Calu3 (cell line): ENCODE measurements around the gene EFCC1. TPM values are rescaled to one million over a fixed set of nuclear protein-coding genes. Genes with fewer than 3 reads are reported as not detected.

Source experiments
- BruUV-seq: library from RNA; stranded (reverse); fragments of 400-500 nt; replicated peaks from 2 replicates; lab custom pipeline; 2021; lab: Mats Ljungman, UMichigan
- CTCF ChIA-PET: fragments of 300-600 bp; sonication (Branson Sonifier 250); formaldehyde crosslinking; loops from one replicate; lab custom pipeline; 2022; ENCODE audit warnings: antibody characterized with exemption; lab: Charles Lee
- DNase-seq: peaks from one replicate; pipeline ENCODE4 v3.0.0; 2022
- H3K27ac Mint-ChIP-seq: one replicate; pipeline ENCODE4 v1.8.0; 2022; ENCODE audit warnings: mixed read lengths; ENCODE audit not compliant: unreplicated experiment
- H3K27me3 Mint-ChIP-seq: one replicate; pipeline ENCODE4 v1.8.0; 2022; ENCODE audit warnings: mixed read lengths; ENCODE audit not compliant: unreplicated experiment
- H3K36me3 Mint-ChIP-seq: one replicate; pipeline ENCODE4 v1.8.0; 2022; ENCODE audit warnings: mild to moderate bottlenecking, moderate library complexity, mixed read lengths; ENCODE audit not compliant: insufficient read depth, unreplicated experiment
- H3K4me1 Mint-ChIP-seq: one replicate; pipeline ENCODE4 v1.8.0; 2022; ENCODE audit warnings: mild to moderate bottlenecking, low read depth, mixed read lengths; ENCODE audit not compliant: unreplicated experiment
- H3K4me3 Mint-ChIP-seq: one replicate; pipeline ENCODE4 v1.8.0; 2022; ENCODE audit warnings: mild to moderate bottlenecking, low read depth, moderate library complexity, mixed read lengths; ENCODE audit not compliant: unreplicated experiment
- H3K9me3 Mint-ChIP-seq: one replicate; pipeline ENCODE4 v1.8.0; 2022; ENCODE audit warnings: low read depth, mixed read lengths; ENCODE audit not compliant: unreplicated experiment
- CTCF ChIP-seq: fragments of 200-600 bp; IDR thresholded peaks from one replicate; pipeline ENCODE4 v1.8.0; 2022; ENCODE audit warnings: antibody characterized with exemption; ENCODE audit not compliant: unreplicated experiment
- intact Hi-C: fragments of 100-400 bp; cut with micrococcal nuclease; formaldehyde crosslinking; loops from one replicate; pipeline ENCODE4 v1.10.0; 2022; ENCODE audit not compliant: unreplicated experiment
- total RNA-seq: library from RNA; stranded (reverse); gene quantifications from 2 replicates; pipeline ENCODE4 v1.2.3, GENCODE V29; 2022

Gene EFCC1
- total RNA-seq, 1 experiment from 2014 or later = not detected

DNA sequence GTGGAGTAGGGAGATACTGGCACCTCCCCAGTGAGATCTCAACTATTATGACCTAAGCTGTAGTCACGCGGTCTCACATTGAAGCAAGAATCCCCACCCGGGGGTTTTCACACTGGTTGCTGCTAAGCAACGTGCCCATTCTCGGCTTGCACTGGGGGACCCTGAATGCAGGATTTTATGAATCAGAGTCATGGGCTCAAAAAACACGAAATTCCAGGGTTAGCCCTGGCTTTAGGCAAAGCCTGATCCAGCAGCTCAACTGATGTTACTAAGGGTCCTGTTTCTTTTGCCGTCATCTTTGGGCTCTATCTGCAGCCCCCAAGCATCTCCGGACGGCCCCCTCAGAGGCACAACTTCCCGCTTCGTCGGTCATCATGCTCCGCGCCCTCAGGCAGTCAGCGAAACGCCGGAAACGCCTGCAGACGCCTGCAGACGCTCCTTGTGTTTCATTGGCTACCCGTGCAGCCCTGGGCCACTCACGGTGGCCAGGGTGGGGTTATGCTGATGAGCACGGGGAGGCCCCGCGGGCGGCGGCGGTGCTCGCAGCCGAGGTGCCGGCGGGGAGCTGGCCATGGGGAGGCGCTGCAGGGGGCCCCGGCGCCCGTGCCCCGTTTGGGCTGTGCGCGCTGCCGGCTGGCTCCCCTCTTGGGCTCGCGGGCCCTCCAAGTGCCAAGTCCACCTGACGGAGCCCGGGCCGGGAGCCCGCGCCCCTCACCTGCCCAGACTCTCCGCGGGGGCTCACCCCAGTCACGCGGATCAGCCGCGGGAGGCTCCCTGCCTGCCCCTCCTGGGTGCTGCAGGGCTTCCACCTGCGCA is 25.8 kb downstream of the EFCC1 start:
- CTCF ChIA-PET = interaction anchor here (0.6 to 3.8 kb wide), 8 partner anchors 10 to 198 kb away, joined by 3 to 30 read pairs (median 4); no protein-coding TSS in a partner anchor
- H3K9me3 Mint-ChIP-seq = no peaks in the 10 kb centered on the region
- BruUV-seq = TSS peak; percentile 45

GRCh38 chr3:129027544-129027880 is 26.4 kb downstream of the EFCC1 start:
- H3K36me3 Mint-ChIP-seq = peaks cover 4% of the 10 kb centered on the region

More for the DNA sequence above, 25.8 kb downstream of the EFCC1 start:
- Mint-ChIP-seq H3K36me3 (peaks cover 4% of the 10 kb centered on the region), H3K27ac (peak overlapping the region; percentile 17), H3K4me3 (peak overlapping the region; percentile 44), H3K4me1 (peaks cover 8% of the 10 kb centered on the region), H3K27me3 (peaks cover 51% of the 10 kb centered on the region)
- DNase-seq = peak; percentile 96
- intact Hi-C loops = loop anchor here (10.0 kb wide), 1 partner anchor 68 kb away; no protein-coding TSS in a partner anchor
- peak; percentile 86 for TF ChIP-seq CTCF

DNA sequence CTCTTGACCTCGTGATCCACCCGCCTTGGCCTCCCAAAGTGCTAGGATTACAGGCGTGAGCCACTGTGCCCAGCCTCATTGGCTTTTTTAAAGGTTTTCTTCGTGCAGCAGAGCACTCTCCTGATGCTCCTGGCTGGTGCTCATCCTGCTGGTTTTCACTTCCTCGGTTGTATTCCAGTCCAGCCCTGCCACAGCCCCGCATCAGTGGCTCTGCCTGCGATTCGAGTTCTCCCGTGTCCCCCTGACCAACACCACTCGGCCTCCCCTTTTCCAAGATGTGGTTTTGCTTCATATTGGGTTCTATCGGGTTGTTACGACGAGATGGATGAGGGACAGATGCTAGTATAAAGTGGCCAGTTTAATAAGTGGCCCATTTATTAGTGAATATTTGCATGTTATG is 27.8 kb downstream of the EFCC1 start:
- CTCF ChIA-PET = no interaction called here
- no peak overlapping the region for H3K4me3 Mint-ChIP-seq
- no peak for DNase-seq
- H3K4me1 Mint-ChIP-seq = peaks cover 8% of the 10 kb centered on the region
- TF ChIP-seq CTCF = no peak
- H3K9me3 Mint-ChIP-seq = no peaks in the 10 kb centered on the region
- intact Hi-C loops = loop anchor here (10.0 kb wide), 1 partner anchor 66 kb away; no protein-coding TSS in a partner anchor
- peaks cover 45% of the 10 kb centered on the region for H3K27me3 Mint-ChIP-seq
- BruUV-seq = no TSS peak
- no peak overlapping the region for H3K27ac Mint-ChIP-seq
- peaks cover 4% of the 10 kb centered on the region for H3K36me3 Mint-ChIP-seq

More at GRCh38 chr3:129027544-129027880, 26.4 kb downstream of the EFCC1 start:
- DNase-seq = no peak
- Mint-ChIP-seq H3K9me3 (no peaks in the 10 kb centered on the region), H3K4me3 (peak overlapping the region; percentile 44), H3K4me1 (peaks cover 8% of the 10 kb centered on the region), H3K27me3 (peaks cover 45% of the 10 kb centered on the region), H3K27ac (no peak overlapping the region)
- CTCF ChIA-PET = interaction anchor here (0.6 to 3.8 kb wide), 8 partner anchors 11 to 197 kb away, joined by 3 to 30 read pairs (median 4); no protein-coding TSS in a partner anchor
- intact Hi-C loops = loop anchor here (10.0 kb wide), 1 partner anchor 67 kb away; no protein-coding TSS in a partner anchor
- no peak for TF ChIP-seq CTCF
- BruUV-seq = no TSS peak

DNA sequence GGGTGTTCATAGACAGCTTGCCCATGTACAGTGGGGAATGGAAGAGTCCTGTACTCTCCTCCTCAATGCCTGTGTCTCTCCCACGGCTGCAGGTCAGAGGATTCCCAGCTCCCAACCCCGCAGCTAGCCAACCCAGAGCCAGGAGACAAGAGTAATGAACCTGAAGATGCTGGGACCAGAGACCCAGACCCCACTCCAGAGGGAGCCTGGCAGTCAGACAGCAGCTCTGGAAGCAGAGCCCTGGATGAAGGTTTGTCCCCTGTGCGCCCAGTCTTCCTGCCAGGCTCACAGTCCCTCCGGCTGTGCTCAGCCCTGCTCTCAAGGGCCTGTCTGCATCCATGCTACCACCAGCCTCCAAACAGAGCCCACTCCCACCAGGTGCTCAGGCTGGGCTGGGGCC is 29.5 kb downstream of the EFCC1 start:
- BruUV-seq = no TSS peak
- no peak overlapping the region for H3K4me3 Mint-ChIP-seq
- peaks cover 34% of the 10 kb centered on the region for H3K27me3 Mint-ChIP-seq
- H3K9me3 Mint-ChIP-seq = no peaks in the 10 kb centered on the region
- H3K27ac Mint-ChIP-seq = no peak overlapping the region
- peaks cover 8% of the 10 kb centered on the region for H3K4me1 Mint-ChIP-seq
- no peak for TF ChIP-seq CTCF
- H3K36me3 Mint-ChIP-seq = peaks cover 4% of the 10 kb centered on the region
- DNase-seq = no peak
- CTCF ChIA-PET = interaction anchor here (1.1 to 1.7 kb wide), 2 partner anchors 14 to 61 kb away, joined by 3 to 4 read pairs; no protein-coding TSS in a partner anchor
- intact Hi-C loops = no loop called here
